ENCODE results near the gene STRN4. TPM values are rescaled to one million over a fixed set of nuclear protein-coding genes. Genes with fewer than 3 reads are reported as not detected.

The STRN4 gene
- total RNA-seq, 6 donors from 2014 or later: 59.8 to 168 (median 83.7) TPM

GRCh38 chr19:46732172-46732938, 13.9 kb downstream of the STRN4 start:
- Histone ChIP-seq H3K27me3 (no peaks in the 10 kb centered on the region), H3K4me1 (peaks cover 46 to 66% (median 56%) of the 10 kb centered on the region in 4 donors), H3K4me3 (no peak overlapping the region), H3K27ac (peak overlapping the region; percentile 71 to 78 (median 74)), H3K36me3 (peaks cover 21 to 96% (median 71%) of the 10 kb centered on the region in 4 donors), H3K9me3 (no peaks in the 10 kb centered on the region)
- ATAC-seq (ENCODE audit: low FRiP score in 2 of 2): no peak
- WGBS, 2 donors: 85 to 90% methylated on average over 25 to 28 of the region's 28 CpGs
- no peak for DNase-seq
- TF ChIP-seq POLR2AphosphoS5 (IDR thresholded peaks at IDR 0.05): no peak
- no peak for TF ChIP-seq CTCF (IDR thresholded peaks at IDR 0.05)
- no peak for TF ChIP-seq EP300 (IDR thresholded peaks at IDR 0.05)
- no peak for TF ChIP-seq POLR2A (IDR thresholded peaks at IDR 0.05)

GRCh38 chr19:46731584-46731983, 14.7 kb downstream of the STRN4 start:
- peak overlapping the region in 3 of 4 donors; percentile 37 to 73 (median 55) for H3K27ac ChIP-seq

GRCh38 chr19:46731007-46731501, 15.2 kb downstream of the STRN4 start:
- peaks cover 40 to 63% (median 49%) of the 10 kb centered on the region in 4 donors for H3K4me1 ChIP-seq
- peak overlapping the region in 1 of 4 donors; percentile 6 for H3K4me3 ChIP-seq
- peaks cover 29 to 98% (median 76%) of the 10 kb centered on the region in 4 donors for H3K36me3 ChIP-seq
- ATAC-seq (ENCODE audit: low FRiP score in 2 of 2) (peak in 1 of 2 donors; percentile 70), DNase-seq (peak in 1 of 2 donors; percentile 77)
- TF ChIP-seq POLR2AphosphoS5 (IDR thresholded peaks at IDR 0.05) (peak; percentile 14 to 46), CTCF (IDR thresholded peaks at IDR 0.05) (no peak), EP300 (IDR thresholded peaks at IDR 0.05) (no peak)
- no peaks in the 10 kb centered on the region for H3K27me3 ChIP-seq
- WGBS, 2 donors: 69 to 74% methylated on average over 6 to 14 of the region's 14 CpGs
- H3K27ac ChIP-seq: peak overlapping the region in 3 of 4 donors; percentile 37 to 73 (median 55)
- H3K9me3 ChIP-seq: no peaks in the 10 kb centered on the region

More at GRCh38 chr19:46731584-46731983, 14.7 kb downstream of the STRN4 start:
- 78 to 81% methylated on average over 14 of the region's 14 CpGs for WGBS, 2 donors
- H3K9me3 ChIP-seq: no peaks in the 10 kb centered on the region
- TF ChIP-seq CTCF (IDR thresholded peaks at IDR 0.05): no peak
- no peak for TF ChIP-seq POLR2AphosphoS5 (IDR thresholded peaks at IDR 0.05)
- peak overlapping the region in 1 of 4 donors; percentile 6 for H3K4me3 ChIP-seq
- ATAC-seq (ENCODE audit: low FRiP score in 2 of 2) (peak in 1 of 2 donors; percentile 38), DNase-seq (no peak)
- peaks cover 28 to 96% (median 75%) of the 10 kb centered on the region in 4 donors for H3K36me3 ChIP-seq
- H3K4me1 ChIP-seq: peaks cover 42 to 66% (median 53%) of the 10 kb centered on the region in 4 donors
- no peaks in the 10 kb centered on the region for H3K27me3 ChIP-seq

GRCh38 chr19:46730595-46730994, 15.7 kb downstream of the STRN4 start:
- no peak for ATAC-seq (ENCODE audit: low FRiP score in 2 of 2)
- TF ChIP-seq POLR2AphosphoS5 (IDR thresholded peaks at IDR 0.05) (no peak), POLR2A (IDR thresholded peaks at IDR 0.05) (no peak), EP300 (IDR thresholded peaks at IDR 0.05) (no peak), CTCF (IDR thresholded peaks at IDR 0.05) (no peak)
- DNase-seq: no peak
- no peak overlapping the region for H3K4me3 ChIP-seq
- H3K27me3 ChIP-seq: no peaks in the 10 kb centered on the region
- H3K9me3 ChIP-seq: no peaks in the 10 kb centered on the region
- WGBS, 2 donors: 93 to 96% methylated on average over 14 of the region's 14 CpGs
- H3K27ac ChIP-seq: peak overlapping the region in 1 of 4 donors; percentile 73
- H3K36me3 ChIP-seq: peaks cover 33 to 98% (median 77%) of the 10 kb centered on the region in 4 donors
- H3K4me1 ChIP-seq: peaks cover 40 to 60% (median 46%) of the 10 kb centered on the region in 4 donors
